Measurements from ENCODE around the gene SYNE1.
"Not testable (repeated sequence)": the region's sequence is repeated elsewhere in the genome, so short reads cannot be mapped to it uniquely, and the experiment has no call there.

SYNE1 gene

DNA sequence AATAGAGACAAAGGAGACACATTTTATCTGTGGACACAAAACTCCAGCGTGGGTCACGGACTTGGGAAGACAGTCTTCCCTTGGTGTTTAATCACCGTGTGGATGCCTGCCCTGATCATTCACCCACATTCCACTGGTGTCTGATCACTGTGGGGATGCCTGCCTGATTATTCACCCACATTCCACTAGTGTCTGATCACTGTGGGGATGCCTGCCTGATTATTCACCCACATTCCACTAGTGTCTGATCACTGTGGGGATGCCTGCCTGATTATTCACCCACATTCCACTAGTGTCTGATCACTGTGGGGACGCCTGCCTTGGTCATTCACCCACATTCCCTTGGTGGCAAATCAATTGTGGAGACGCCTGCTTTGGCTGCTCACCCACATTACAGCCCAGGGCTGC, 146.2 kb downstream of the SYNE1 start:
- DNase-seq (ENCODE audit: low spot score), result not testable (repeated sequence)

DNA sequence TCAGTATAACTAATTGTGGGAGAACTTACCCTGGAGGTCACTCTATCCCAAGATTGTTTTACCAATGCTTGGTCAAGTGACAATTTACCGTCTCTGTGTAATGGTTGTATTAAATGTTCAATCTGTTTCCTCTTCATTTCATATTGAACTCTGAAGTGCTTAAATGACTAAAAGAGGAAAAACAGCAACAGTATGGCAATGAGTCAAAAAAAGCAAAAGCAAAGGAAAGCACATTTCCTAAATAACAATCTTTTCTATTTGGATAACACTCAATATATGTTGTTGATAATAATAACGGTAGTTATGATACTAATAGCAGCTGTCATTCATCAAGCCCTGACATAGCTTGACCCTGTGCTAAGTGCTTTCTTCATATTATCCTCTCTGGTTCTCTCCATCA, 152.4 kb downstream of the SYNE1 start:
- no peak for DNase-seq (ENCODE audit: low spot score)

DNA sequence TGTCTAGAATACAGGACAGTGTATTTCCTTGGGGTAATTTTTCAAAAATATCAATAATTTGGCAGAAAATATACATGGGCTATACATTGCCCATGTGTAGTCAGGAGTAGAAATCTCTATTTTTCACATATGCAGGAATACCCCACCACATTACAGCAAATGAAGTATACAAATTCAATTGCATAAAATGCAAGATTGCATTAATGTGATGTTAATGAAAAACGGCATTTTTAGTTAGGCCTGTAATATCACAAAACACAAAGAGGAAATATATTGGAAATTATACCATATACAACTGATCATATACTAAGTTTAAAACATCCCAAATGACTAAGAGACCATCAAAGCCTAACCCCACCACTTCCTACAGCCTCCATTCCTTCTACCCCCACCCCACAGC, 154.9 kb downstream of the SYNE1 start:
- DNase-seq (ENCODE audit: low spot score), result no peak

DNA sequence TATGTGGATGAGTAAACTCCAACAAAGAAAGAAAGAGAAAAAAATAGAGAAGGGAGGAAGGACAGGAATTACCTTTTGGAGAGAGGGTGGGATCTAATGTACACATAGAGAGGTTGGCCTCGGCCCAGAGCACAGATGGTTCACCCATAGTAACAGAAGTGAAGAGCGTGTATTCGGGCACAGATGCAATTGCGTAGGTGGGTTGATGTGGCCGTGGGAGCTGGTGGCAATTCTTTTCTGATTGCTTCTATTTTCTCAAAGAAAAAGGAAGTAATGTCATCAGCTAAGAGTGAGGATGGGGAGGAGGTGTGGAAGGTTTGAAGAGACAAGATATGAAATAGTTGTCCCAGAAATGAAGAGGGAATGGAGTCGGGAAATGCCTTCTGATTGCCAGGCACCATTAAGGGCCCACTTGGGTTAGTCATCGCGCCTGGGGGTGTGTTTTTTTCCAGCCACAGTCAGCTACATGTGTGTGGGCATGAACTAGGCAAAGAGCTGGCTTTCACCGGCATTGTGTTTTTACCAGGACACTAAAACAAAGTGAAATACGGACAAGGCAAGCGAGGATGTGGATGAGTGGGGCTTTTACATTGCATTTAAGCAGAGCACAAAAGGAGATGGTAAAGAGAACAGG, 158.7 kb downstream of the SYNE1 start:
- DNase-seq (ENCODE audit: low spot score), result no peak

DNA sequence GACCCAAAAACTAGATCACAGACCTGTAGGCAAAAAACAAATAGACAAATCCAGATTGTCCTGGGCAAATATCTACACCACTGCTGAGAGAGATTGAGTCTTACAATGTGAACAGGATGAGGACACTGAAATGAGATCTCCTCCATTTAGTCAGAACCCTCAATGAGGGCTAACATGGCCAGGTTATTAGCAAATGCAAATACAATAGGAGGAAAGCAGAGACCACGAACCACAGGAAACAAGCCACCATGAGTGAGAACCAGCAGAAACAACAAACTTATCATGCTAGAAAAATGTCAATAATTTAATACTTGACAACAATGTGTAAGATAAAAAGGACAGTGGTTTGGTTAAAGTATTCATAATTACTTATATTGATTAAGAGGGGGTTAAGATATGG, 162.8 kb downstream of the SYNE1 start:
- no peak for DNase-seq (ENCODE audit: low spot score)

DNA sequence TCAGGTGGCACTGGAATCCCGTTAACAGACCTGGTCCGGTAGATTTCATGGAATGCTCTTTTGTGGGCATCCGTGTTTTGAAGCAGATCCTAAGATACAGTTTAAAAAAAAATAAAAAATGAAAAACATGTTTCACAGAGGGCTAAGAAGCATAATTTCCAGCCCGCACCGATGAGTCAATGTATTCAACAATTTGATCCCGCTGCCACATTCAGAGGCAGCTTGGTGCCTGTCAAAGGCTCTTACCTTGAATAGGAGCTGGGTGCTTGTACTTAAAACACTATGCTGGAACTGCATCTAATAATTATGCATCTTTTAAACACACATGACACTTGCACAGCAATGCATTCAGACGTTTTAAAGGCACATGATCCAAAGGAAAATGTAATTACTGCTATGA, 164.8 kb downstream of the SYNE1 start:
- no peak for DNase-seq (ENCODE audit: low spot score)

DNA sequence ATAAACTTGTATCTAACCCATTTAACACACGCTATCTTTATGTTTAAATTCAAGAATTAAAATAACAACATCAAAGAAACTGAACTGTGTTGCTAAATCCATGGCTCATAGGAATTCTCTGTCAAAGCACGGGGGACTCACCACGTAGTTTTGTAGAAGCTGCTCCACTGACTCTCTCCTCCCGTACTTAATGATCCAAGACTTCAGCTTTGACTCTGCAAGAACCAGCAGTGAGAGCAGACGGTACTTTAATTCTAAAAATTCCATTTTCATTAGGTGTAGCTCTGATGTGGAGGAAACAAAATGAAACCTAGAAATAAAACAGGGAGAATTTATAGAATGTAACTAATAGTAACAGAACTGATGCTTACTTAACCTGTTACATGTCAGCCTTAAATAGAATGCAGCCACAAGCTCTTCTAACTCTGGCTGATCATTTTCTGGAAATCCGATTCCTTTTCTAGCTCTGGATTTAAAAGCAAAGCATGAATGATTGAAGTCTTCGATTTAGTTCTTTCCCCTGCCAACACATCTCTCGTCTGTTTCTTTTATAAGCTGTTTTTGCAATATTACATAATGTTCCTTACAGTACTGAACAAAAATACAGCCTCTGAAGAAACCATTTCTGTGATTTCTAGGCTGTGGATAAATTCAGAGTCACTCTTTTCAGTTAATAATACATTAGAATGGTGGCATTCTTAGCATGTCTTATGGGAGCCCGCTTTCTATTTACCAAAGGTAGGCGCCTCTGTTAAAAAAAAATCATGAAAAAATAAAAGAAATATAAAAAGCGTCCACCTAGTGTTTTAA, 165.5 kb downstream of the SYNE1 start:
- no peak for DNase-seq (ENCODE audit: low spot score)

DNA sequence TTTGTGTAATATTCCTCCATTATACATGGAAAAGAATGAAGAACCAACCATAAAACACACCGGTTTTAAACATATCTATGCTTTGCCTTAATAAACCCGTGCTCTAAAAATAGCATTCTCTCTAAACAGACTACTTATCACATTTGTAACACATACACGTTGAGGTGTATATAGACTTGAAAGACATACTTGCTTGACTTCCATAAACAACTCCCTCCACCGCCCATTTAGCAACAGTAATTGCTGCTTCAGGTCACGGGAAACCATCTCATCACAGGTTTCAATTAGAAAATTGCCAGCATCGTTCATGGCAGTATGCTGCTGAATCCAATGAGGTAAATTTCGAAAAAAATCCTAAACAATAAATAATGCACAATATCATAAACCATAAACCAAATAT, 174.0 kb downstream of the SYNE1 start:
- DNase-seq (ENCODE audit: low spot score), result no peak

DNA sequence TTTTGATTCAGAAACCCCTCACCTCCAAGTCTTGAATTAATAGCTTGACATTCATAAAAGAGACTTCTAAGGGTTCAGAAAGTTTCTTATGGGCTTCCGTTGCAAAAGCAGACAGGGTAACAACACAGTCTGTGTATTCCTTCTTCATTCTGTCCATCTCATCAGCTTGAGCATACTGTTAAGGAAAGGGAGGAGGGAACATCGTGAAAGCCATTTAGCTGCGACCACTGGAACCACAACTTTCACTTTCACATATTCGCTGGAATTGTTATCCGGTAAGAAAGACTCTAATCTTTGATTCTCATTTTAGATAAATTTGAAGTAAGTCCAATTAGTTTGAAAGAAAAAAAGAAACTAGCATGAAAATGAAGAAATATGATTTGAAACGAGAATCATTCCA, 174.4 kb downstream of the SYNE1 start:
- no peak for DNase-seq (ENCODE audit: low spot score)

DNA sequence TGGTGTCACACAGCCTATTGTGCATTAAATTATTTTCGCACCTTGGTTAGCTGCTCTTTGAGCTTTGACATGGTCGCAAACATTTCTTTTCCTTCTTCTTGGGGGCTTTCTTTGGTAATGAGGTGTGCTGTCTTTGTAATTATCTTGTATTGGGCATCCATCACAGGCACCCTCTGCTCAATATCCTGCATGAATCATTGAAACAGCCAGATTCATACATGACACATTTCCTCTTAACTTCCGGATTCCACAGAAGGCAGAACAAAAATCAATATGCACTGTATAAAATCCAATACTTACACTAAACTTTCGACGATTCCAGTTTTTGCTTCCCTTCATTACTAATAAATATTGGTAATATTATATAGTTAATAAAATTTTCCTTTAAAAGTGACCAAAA, 175.6 kb downstream of the SYNE1 start:
- DNase-seq (ENCODE audit: low spot score), result peak; percentile 33

DNA sequence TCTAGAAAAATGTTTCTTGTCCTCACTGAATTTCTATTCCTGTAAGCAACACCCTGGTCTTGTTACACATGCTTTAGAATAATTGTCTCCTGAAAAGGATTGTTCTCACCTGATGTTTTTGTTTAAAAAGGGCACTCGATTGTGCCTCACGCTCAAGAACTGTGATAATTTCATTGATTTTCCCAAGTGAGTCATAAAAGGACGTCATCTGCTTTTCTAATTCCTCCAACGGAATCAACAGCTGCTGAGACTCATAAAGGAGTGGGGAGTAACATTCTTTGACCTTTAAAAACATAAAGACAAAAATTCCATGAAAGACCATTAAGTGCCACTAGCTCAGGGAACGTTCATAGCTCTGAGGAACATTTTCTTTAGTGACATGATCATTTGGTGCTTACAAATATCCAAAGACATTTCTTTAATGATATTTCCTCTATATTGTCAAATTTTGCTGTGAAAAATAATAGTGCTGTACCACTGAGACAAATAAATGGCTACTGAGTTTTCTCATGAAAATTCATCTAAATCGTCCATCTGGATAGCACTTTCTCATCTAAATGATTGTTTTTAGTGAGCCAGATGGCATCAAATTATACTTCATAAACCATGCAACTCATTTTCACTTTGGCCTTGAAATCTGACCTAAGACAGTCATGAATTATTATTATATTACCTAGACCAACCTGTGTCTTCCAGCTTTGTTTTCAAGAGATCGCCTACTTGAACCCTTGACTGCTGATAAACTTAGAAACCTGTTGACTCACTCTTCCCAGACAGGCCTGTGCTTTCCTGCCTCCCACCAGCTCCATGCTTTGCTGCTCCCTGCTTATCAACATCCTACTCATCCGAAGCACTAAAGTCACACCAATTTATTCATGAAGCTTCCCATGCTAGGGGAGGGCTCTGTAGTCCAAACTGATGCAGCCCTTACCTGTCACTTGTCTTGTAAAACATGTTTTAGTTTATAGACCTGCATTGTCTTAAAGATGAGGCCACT, 178.2 kb downstream of the SYNE1 start:
- no peak for DNase-seq (ENCODE audit: low spot score)

DNA sequence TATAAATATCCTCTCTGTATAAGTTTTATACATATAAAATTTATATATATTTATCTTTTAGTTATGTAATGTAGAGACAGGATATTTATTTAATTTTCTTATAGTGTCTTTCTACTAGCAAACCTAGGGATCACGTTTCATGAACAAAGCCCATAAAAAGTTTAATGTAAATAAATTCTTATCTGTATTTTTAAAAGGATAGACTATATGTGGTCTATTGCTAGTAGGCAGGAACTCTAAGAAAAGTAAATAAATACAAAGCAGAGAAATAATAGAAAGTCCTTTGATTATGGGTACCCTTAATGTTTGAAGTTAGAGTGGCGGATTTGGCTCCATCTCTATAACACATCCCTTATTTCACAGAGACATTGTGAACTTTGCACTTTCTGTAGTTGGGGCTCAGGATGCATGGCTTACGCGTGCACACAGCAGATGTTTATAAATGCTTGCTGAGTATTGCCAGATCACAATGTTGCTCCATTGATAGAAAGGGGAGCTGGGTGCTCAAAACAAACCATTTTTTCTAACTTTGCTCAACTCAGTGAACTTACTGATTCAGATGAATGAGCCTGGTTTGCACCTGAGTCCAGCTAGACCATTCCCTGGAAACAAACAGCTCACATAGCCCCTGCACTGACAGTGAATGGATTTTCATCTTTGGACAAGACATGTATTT, 179.1 kb downstream of the SYNE1 start:
- DNase-seq (ENCODE audit: low spot score), result no peak

DNA sequence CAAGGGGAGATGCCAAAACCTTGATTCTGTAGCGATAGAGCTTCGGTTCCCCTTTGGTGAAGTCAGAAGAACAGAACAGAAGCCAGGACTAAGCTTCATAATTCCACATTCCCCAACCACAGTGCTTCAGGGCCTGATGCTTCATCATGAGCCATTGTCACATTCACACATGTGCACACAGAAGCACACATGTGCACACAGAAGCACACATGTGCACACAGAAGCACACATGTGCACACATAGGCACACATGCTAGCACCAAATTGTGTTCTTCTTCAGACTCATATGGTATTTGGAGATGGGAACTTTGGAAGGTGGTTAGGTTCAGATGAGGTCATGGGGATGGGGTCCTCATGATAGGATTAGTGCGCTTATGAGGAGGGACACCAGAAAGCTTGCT, 183.2 kb downstream of the SYNE1 start:
- no peak for DNase-seq (ENCODE audit: low spot score)

DNA sequence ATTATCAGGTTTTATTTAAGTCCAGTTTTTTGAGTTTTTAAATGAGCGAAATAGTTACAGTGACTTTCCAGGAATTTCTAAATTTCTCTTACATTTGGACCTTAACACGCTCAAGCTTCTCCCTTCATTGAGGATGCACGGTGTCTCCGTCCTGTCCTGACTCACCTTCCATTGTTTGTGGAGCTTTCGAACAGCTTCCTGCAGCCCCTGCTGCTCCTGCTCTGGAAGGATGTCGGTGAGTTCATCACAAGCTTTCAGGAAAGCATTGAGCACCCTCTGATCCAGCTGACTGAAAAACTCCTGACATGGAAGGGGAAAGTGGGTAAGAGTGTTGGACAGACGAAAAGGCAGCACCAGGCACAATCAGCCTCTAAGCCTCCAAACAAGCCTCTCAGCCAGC, 183.7 kb downstream of the SYNE1 start:
- DNase-seq (ENCODE audit: low spot score), result no peak

DNA sequence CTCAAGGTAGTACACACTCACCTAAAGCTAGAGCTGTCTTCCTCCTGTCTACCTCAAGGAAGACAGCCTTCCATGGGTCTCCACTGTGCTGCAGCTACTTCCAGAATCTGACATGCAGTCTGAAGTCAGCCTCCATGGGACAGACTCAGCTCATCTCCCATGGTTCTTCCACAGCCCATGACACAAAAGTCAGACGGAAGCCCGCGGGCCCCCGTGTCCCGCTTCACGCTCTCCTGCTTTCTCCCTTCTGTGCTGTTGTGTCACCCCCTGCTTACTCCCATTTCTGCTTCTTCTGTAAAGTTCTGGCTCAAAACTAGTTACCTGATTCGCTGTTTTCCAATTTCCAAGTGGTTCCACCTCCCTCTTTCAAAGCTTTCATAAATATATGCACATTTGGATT, 184.5 kb downstream of the SYNE1 start:
- DNase-seq (ENCODE audit: low spot score), result no peak

DNA sequence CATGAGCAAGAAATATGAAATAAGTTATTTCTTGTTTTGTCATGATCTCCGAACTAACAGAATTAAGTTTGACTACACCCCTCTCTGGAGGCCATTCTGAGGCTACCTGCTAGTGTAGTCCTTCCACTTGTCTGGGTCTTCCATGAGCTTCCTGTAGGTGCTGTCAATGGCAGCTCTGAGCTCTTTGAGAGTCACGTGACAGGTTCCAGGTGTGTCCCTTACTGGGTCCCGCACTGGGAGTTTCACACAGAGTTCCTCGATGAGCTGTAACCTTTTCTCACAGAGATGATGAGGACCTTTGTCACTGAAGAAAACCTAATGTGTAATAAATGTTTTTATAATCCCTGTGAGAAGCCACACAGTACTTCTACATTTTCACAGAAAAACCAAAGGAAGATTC, 186.6 kb downstream of the SYNE1 start:
- DNase-seq (ENCODE audit: low spot score), result no peak

DNA sequence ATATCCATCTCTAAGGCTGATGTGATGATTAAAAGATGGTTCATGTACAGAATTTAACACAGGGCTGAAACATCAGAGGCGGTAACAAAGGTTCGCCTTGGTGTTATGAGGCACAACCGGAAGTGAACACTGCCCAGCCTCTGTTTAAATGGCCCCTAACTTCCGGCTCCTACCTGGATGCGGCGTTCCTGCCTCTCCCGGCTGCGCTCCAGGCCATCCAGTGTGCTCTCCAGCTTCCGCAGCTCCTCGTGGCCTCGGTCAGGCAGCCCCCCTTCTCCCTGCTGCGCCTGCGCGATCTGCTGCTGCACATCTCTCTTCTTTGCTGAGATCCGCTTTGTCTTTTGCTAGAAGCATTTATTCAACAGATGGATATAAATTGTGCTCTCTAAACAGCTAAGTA, 195.3 kb downstream of the SYNE1 start:
- no peak for DNase-seq (ENCODE audit: low spot score)

DNA sequence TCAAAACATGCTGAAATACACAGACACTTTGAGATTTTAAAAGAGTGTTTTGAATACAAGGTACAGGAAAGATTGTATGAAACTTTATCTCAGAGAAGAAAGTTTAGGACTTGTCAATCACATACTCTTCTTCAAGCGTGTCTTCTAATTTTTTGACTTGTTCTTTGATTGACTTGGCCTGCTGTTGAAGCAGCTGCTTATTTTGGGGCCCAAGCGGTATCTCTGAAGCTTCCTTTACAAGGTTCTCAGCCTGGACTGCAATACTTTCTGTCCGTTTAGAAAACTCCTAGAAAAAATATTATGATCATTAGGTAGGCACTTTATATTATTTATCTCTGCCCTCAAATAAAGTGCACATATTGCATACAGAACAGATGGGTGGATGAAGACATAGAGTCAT, 201.3 kb downstream of the SYNE1 start:
- no peak for DNase-seq (ENCODE audit: low spot score)

DNA sequence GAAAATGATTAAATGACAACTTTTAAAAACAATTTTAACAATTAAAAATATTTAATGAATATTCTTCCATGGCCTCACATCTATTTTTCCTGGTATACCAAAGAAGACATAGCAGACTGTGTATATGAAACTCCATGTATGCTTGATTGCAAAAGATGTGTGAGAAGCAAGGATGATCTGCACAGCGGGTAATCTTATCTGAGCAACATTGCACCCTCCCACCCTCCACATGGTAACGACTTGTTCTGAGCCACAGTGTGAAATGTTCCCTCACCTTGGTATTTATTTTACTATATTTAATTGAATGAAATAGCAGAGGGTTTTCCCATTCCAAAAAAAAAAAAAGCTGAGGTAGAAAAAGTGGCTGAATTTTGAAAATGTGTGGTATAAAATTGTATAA, 204.4 kb downstream of the SYNE1 start:
- DNase-seq (ENCODE audit: low spot score), result no peak

DNA sequence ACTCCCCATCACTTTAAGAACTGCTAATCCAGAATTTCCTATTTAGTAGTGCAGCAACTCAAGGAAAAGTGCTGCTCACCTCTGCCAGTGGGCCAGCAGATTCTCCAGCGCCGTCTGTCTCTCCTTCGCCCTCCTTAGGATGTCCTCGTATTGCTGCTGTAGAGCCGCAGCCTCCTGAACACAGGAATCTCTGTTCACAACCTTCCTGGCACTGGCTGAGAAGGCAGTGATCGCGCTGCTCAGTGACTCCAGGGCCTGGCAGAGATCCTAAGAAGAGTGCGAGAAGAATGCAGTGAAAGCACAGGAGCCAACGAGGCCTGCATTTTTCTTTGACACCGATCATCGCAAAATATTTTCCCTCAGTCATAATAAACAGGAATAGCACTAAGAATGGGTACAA, 209.0 kb downstream of the SYNE1 start:
- DNase-seq (ENCODE audit: low spot score), result no peak

DNA sequence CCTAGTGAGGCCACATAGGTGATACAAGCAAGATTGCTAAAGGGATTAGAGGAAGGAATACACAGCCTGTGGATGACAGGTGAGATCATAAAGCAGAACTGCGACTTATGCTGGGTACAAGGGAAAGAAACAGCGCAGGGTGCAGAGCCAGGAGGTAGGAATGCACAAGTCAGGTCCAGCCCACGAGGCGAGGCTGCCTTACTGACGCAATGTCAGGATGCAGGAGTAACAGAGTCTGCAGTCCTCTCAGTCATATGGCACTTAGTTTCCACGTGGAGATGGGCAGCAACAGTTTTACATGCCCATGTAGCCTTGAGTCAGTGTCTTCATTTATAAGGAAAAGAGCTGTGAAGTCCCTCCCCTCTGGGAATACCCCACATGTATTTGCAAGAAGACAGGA, 210.9 kb downstream of the SYNE1 start:
- DNase-seq (ENCODE audit: low spot score), result no peak
